Measurements from ENCODE around the gene ASS1. TPM values are rescaled to one million over a fixed set of nuclear protein-coding genes. Genes with fewer than 3 reads are reported as not detected.

The ASS1 gene
- total RNA-seq, 1 donor from 2014 or later: 96.0 TPM

DNA sequence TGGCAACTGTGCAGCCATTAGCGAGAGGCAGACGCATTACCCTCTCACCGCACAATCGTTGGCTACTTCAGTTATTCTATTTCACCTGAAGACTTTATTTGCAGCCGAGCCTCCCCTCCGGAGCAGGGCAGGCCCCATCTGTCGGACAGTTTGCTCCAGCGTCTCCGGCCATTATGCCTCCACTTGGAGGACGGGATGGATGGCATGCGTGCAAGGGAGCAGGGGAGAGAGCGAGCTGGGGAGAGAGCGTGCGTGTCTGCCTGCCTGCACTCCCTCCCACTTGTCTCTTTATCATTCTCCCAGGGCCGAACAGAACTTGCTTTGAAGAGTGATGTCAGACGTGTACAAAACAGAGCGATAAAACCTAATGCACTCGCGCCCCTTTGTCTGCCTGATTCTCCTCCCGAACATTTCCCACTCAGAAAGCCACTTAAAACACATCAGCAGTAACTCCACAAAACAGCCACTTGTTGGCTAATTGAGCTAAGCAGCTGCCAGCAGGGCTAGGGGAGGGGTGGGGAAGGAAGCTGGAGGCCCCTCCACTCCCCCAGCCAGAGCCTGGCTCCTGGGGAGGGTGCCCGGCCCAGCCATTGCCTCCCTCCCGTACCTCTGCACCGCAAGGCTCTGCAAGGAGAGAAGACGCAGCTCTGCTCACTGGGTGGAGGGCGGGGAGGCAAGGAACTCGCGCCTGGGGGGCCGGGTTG is 91.2 kb downstream of the ASS1 start:
- intact Hi-C loops (cut with DNase I): no loop called here
- H3K36me3 ChIP-seq: no peaks in the 10 kb centered on the region
- no peak for DNase-seq
- no peak for ATAC-seq
- H3K27ac ChIP-seq: no peak overlapping the region
- TF ChIP-seq, protein P1, sequence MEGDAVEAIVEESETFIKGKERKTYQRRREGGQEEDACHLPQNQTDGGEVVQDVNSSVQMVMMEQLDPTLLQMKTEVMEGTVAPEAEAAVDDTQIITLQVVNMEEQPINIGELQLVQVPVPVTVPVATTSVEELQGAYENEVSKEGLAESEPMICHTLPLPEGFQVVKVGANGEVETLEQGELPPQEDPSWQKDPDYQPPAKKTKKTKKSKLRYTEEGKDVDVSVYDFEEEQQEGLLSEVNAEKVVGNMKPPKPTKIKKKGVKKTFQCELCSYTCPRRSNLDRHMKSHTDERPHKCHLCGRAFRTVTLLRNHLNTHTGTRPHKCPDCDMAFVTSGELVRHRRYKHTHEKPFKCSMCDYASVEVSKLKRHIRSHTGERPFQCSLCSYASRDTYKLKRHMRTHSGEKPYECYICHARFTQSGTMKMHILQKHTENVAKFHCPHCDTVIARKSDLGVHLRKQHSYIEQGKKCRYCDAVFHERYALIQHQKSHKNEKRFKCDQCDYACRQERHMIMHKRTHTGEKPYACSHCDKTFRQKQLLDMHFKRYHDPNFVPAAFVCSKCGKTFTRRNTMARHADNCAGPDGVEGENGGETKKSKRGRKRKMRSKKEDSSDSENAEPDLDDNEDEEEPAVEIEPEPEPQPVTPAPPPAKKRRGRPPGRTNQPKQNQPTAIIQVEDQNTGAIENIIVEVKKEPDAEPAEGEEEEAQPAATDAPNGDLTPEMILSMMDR (IDR thresholded peaks at IDR 0.05): no peak
- peaks cover 3% of the 10 kb centered on the region for H3K4me1 ChIP-seq
- no peaks in the 10 kb centered on the region for H3K9me3 ChIP-seq
- peaks cover 72% of the 10 kb centered on the region for H3K27me3 ChIP-seq
- H3K4me3 ChIP-seq: no peak overlapping the region

- H3K27me3 ChIP-seq: peaks cover 80% of the 10 kb centered on the region
- TF ChIP-seq, protein P1 (IDR thresholded peaks at IDR 0.05): no peak
- H3K4me3 ChIP-seq: no peak overlapping the region
- H3K36me3 ChIP-seq: no peaks in the 10 kb centered on the region
- no peaks in the 10 kb centered on the region for H3K9me3 ChIP-seq
- ATAC-seq (no peak), DNase-seq (no peak)
- no peak overlapping the region for H3K27ac ChIP-seq
- intact Hi-C loops (cut with DNase I): no loop called here
- peaks cover 3% of the 10 kb centered on the region for H3K4me1 ChIP-seq
These were observed 91.9 kb downstream of the ASS1 start for GRCh38 chr9:130536701-130537107.

GRCh38 chr9:130537346-130538050 is 92.7 kb downstream of the ASS1 start:
- Histone ChIP-seq H3K27me3 (peaks cover 86% of the 10 kb centered on the region), H3K4me1 (peaks cover 3% of the 10 kb centered on the region), H3K27ac (no peak overlapping the region), H3K4me3 (no peak overlapping the region), H3K36me3 (no peaks in the 10 kb centered on the region), H3K9me3 (no peaks in the 10 kb centered on the region)
- TF ChIP-seq, protein P1 (IDR thresholded peaks at IDR 0.05): no peak
- ATAC-seq: peak; percentile 44
- intact Hi-C loops (cut with DNase I): no loop called here
- no peak for DNase-seq

- H3K9me3 ChIP-seq: no peaks in the 10 kb centered on the region
- ATAC-seq: no peak
- TF ChIP-seq, protein P1 (IDR thresholded peaks at IDR 0.05): no peak
- H3K36me3 ChIP-seq: no peaks in the 10 kb centered on the region
- H3K27ac ChIP-seq: no peak overlapping the region
- peaks cover 75% of the 10 kb centered on the region for H3K27me3 ChIP-seq
- intact Hi-C loops (cut with DNase I): no loop called here
- no peak for DNase-seq
- H3K4me1 ChIP-seq: peaks cover 3% of the 10 kb centered on the region
- no peak overlapping the region for H3K4me3 ChIP-seq
These were observed 94.9 kb downstream of the ASS1 start for GRCh38 chr9:130539420-130540223.

GRCh38 chr9:130541533-130541932 is 96.8 kb downstream of the ASS1 start:
- Histone ChIP-seq H3K4me3 (no peak overlapping the region), H3K27ac (no peak overlapping the region), H3K4me1 (peaks cover 3% of the 10 kb centered on the region), H3K27me3 (peaks cover 56% of the 10 kb centered on the region), H3K9me3 (no peaks in the 10 kb centered on the region), H3K36me3 (no peaks in the 10 kb centered on the region)
- TF ChIP-seq, protein P1 (IDR thresholded peaks at IDR 0.05): no peak
- intact Hi-C loops (cut with DNase I): no loop called here
- ATAC-seq: no peak
- DNase-seq: no peak
